Vagina (tissue), 2 donors: Measurements from ENCODE around the gene HRH2.

Experiments
- POLR2A ChIP-seq, 2 donors: fragments of 450-650 bp; IDR thresholded peaks; one replicate each; pipeline ENCODE4 v1.6.1; 2017; ENCODE audit warnings: antibody characterized with exemption in 2 of 2, mild to moderate bottlenecking in 2 of 2, moderate library complexity in 2 of 2
- TF ChIP-seq, protein P1 (sequence below), 3 experiments: fragments of 450-650 bp in 2 of 3; fragments of 200-600 bp in 1 of 3; sonication (generic) in 1 of 3; IDR thresholded peaks; one replicate each; pipeline ENCODE4 v1.5.1; 2017 to 2019; ENCODE audit warnings: antibody characterized with exemption in 3 of 3, mild to moderate bottlenecking in 2 of 3, moderate library complexity in 2 of 3

DNA sequence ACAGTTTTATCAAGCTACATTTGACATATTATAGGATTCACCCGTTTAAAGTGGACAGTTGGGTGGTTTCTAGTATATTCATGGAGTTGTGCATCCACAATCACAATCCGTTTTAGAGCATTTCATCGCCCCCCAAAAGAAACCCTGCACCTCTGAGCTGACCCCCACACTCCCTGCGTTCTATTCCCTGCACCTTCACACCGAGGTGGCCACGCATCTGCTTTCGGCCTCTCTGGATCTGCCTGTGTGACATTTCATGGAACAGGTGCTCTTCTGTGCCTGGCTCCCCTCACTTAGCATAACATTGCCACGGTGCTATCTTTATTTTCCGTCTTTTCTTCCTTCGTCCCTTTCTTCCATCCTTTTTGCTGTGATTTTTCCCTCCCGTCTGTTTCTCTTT is 32.7 kb downstream of the HRH2 start:
- TF ChIP-seq, protein P1, sequence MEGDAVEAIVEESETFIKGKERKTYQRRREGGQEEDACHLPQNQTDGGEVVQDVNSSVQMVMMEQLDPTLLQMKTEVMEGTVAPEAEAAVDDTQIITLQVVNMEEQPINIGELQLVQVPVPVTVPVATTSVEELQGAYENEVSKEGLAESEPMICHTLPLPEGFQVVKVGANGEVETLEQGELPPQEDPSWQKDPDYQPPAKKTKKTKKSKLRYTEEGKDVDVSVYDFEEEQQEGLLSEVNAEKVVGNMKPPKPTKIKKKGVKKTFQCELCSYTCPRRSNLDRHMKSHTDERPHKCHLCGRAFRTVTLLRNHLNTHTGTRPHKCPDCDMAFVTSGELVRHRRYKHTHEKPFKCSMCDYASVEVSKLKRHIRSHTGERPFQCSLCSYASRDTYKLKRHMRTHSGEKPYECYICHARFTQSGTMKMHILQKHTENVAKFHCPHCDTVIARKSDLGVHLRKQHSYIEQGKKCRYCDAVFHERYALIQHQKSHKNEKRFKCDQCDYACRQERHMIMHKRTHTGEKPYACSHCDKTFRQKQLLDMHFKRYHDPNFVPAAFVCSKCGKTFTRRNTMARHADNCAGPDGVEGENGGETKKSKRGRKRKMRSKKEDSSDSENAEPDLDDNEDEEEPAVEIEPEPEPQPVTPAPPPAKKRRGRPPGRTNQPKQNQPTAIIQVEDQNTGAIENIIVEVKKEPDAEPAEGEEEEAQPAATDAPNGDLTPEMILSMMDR (IDR thresholded peaks at IDR 0.05), result no peak
- no peak for TF ChIP-seq POLR2A (IDR thresholded peaks at IDR 0.05)
